MCF 10A (cell line): ENCODE results near the gene FCMR. TPM values are rescaled to one million over a fixed set of nuclear protein-coding genes. Genes with fewer than 3 reads are reported as not detected.

Source experiments
- BruUV-seq: library from RNA; stranded (reverse); fragments of 400-500 nt; replicated peaks from 2 replicates; lab custom pipeline; 2021; lab: Mats Ljungman, UMichigan
- CTCF ChIA-PET: fragments of 300-600 bp; sonication (Branson Sonifier 250); formaldehyde crosslinking; extraction: SDS; loops from one replicate; lab custom pipeline; 2021; ENCODE audit warnings: antibody characterized with exemption, inconsistent platforms; lab: Yijun Ruan, JAX
- POLR2A ChIA-PET: fragments of 300-600, 350-650 bp; sonication (Branson Sonifier 250); formaldehyde crosslinking; extraction: SDS; loops from one replicate; lab custom pipeline; 2020; ENCODE audit warnings: antibody characterized with exemption, inconsistent platforms; lab: Yijun Ruan, JAX
- DNase-seq: peaks from one replicate; pipeline ENCODE4 v3.0.0-alpha.2; 2018; ENCODE audit not compliant: unreplicated experiment
- H3K27ac Mint-ChIP-seq: one replicate; pipeline ENCODE4 v1.8.0; 2022; ENCODE audit warnings: mild to moderate bottlenecking, low read depth, mixed read lengths; ENCODE audit not compliant: unreplicated experiment
- H3K27me3 Mint-ChIP-seq: one replicate; pipeline ENCODE4 v1.8.0; 2022; ENCODE audit warnings: mixed read lengths; ENCODE audit not compliant: insufficient read depth, unreplicated experiment
- H3K36me3 Mint-ChIP-seq: one replicate; pipeline ENCODE4 v1.8.0; 2022; ENCODE audit warnings: mild to moderate bottlenecking, moderate library complexity, mixed read lengths; ENCODE audit not compliant: insufficient read depth, unreplicated experiment
- H3K4me1 Mint-ChIP-seq: one replicate; pipeline ENCODE4 v1.8.0; 2022; ENCODE audit warnings: mixed read lengths; ENCODE audit not compliant: insufficient read depth, unreplicated experiment
- H3K4me3 Mint-ChIP-seq: one replicate; pipeline ENCODE4 v1.8.0; 2022; ENCODE audit warnings: mild to moderate bottlenecking, moderate library complexity, mixed read lengths; ENCODE audit not compliant: unreplicated experiment
- H3K9me3 Mint-ChIP-seq: one replicate; pipeline ENCODE4 v1.8.0; 2022; ENCODE audit warnings: mixed read lengths; ENCODE audit not compliant: unreplicated experiment
- CTCF ChIP-seq: fragments of 200-600 bp; IDR thresholded peaks from one replicate; pipeline ENCODE4 v1.8.0; 2022; ENCODE audit warnings: antibody characterized with exemption, mild to moderate bottlenecking; ENCODE audit not compliant: unreplicated experiment
- intact Hi-C: fragments of 100-400 bp; cut with micrococcal nuclease; formaldehyde crosslinking; loops from 2 replicates; pipeline ENCODE4 v1.14.1; 2022
- total RNA-seq: library from RNA; stranded (reverse); gene quantifications from 2 replicates; pipeline ENCODE4 v1.2.3, GENCODE V29; 2022

FCMR gene
- total RNA-seq, 1 experiment from 2014 or later = 10.1 TPM

GRCh38 chr1:206969090-206969489 is 47.3 kb upstream of the FCMR start:
- no peak for TF ChIP-seq CTCF
- Mint-ChIP-seq H3K9me3 (no peaks in the 10 kb centered on the region), H3K27me3 (peaks cover 27% of the 10 kb centered on the region), H3K4me3 (no peak overlapping the region), H3K36me3 (no peaks in the 10 kb centered on the region), H3K27ac (no peak overlapping the region), H3K4me1 (no peaks in the 10 kb centered on the region)
- no peak for DNase-seq
- intact Hi-C loops = no loop called here
- BruUV-seq = no TSS peak
- CTCF ChIA-PET = interaction anchor here (0.6 to 10.0 kb wide), 6 partner anchors 12 to 231 kb away, joined by 3 to 161 read pairs (median 4); no protein-coding TSS in a partner anchor
- POLR2A ChIA-PET = interaction anchor here (0.6 to 1.3 kb wide), 2 partner anchors 13 to 30 kb away, joined by 3 read pairs; no protein-coding TSS in a partner anchor

- no TSS peak for BruUV-seq
- H3K4me1 Mint-ChIP-seq = peaks cover 11% of the 10 kb centered on the region
- peaks cover 27% of the 10 kb centered on the region for H3K27me3 Mint-ChIP-seq
- intact Hi-C loops = no loop called here
- no peak overlapping the region for H3K4me3 Mint-ChIP-seq
- no peak overlapping the region for H3K27ac Mint-ChIP-seq
- ChIA-PET CTCF (interaction anchor here (0.5 to 10.0 kb wide), 10 partner anchors 9 to 477 kb away, joined by 3 to 161 read pairs (median 4); no protein-coding TSS in a partner anchor), POLR2A (interaction anchor here (0.7 kb wide), 1 partner anchor 345 kb away, joined by 3 read pairs; no protein-coding TSS in a partner anchor)
- peak; percentile 53 for DNase-seq
- TF ChIP-seq CTCF = no peak
- no peaks in the 10 kb centered on the region for H3K9me3 Mint-ChIP-seq
- H3K36me3 Mint-ChIP-seq = no peaks in the 10 kb centered on the region
These were observed 45.5 kb upstream of the FCMR start for GRCh38 chr1:206967096-206967849.

GRCh38 chr1:206965781-206966180 is 44.0 kb upstream of the FCMR start:
- no peaks in the 10 kb centered on the region for H3K9me3 Mint-ChIP-seq
- ChIA-PET CTCF (interaction anchor here (0.6 to 10.0 kb wide), 8 partner anchors 16 to 358 kb away, joined by 3 to 161 read pairs (median 3); no protein-coding TSS in a partner anchor), POLR2A (interaction anchor here (0.9 kb wide), 1 partner anchor 13 kb away, joined by 3 read pairs; no protein-coding TSS in a partner anchor)
- DNase-seq = no peak
- intact Hi-C loops = no loop called here
- H3K4me1 Mint-ChIP-seq = peaks cover 26% of the 10 kb centered on the region
- peaks cover 14% of the 10 kb centered on the region for H3K27me3 Mint-ChIP-seq
- no peaks in the 10 kb centered on the region for H3K36me3 Mint-ChIP-seq
- H3K27ac Mint-ChIP-seq = no peak overlapping the region
- no peak for TF ChIP-seq CTCF
- BruUV-seq = no TSS peak
- H3K4me3 Mint-ChIP-seq = no peak overlapping the region

- Mint-ChIP-seq H3K9me3 (no peaks in the 10 kb centered on the region), H3K27ac (no peak overlapping the region), H3K27me3 (no peaks in the 10 kb centered on the region), H3K4me1 (peaks cover 27% of the 10 kb centered on the region), H3K4me3 (no peak overlapping the region), H3K36me3 (no peaks in the 10 kb centered on the region)
- intact Hi-C loops = no loop called here
- BruUV-seq = no TSS peak
- no peak for DNase-seq
- TF ChIP-seq CTCF = no peak
- POLR2A ChIA-PET = interaction anchor here (1.1 to 3.7 kb wide), 3 partner anchors 8 to 352 kb away, joined by 4 to 29 read pairs (median 7); partner anchors contain the start of genes DYRK3 and FCAMR
- CTCF ChIA-PET = interaction anchor here (2.0 to 9.4 kb wide), 4 partner anchors 8 to 237 kb away, joined by 6 to 75 read pairs (median 22); partner anchors contain the start of gene FCAMR
These were observed 42.0 kb upstream of the FCMR start for GRCh38 chr1:206963740-206964139.
